HFF-Myc (cell line): ENCODE results near the gene URAD.
"Not testable (repeated sequence)": the region's sequence is repeated elsewhere in the genome, so short reads cannot be mapped to it uniquely, and the experiment has no call there.

Experiments used
- DNase-seq: peaks from one replicate; pipeline ENCODE4 v3.0.0-alpha.2; 2011; ENCODE audit warnings: low read depth; ENCODE audit errors: extremely low read depth
- H3K4me3 ChIP-seq: replicated peaks from 2 replicates; pipeline ENCODE4 v1.5.1; 2011; ENCODE audit warnings: low read depth, mild to moderate bottlenecking, control low read depth, low read length
- TF ChIP-seq, protein P1 (sequence below): IDR thresholded peaks from 2 replicates; pipeline ENCODE4 v1.5.1; 2012; ENCODE audit warnings: mild to moderate bottlenecking, low read depth, low read length, control low read depth; ENCODE audit errors: missing control alignments

URAD gene, protein sequence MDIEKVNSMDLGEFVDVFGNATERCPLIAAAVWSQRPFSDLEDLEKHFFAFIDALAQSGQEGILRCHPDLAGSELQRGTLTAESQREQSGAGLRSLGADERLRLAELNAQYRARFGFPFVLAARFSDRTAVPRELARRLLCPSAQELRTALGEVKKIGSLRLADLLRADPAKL

DNA sequence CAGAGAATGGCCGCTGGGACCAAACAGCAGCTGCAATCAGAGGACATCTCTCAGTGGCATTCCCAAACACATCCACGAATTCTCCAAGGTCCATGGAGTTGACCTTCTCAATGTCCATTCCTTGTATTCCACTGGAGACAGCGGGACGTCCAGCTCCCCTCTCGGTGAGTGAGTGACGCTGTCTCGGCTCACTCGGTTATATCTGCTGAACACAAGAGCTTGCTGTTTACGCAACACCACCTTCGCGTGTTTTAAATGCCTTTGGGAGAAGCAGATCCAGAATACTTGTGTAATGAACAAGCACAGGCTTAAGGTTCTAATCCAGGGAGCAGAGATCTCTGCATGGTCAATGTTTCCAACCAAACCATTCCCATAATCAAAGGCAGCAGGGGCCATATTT is at the start of gene URAD:
Gene URAD, minus strand, starts transcription at position 174 of the 400 bp plus-strand sequence. Its CDS starts 56 bp downstream, at position 118.
- TF ChIP-seq, protein P1, sequence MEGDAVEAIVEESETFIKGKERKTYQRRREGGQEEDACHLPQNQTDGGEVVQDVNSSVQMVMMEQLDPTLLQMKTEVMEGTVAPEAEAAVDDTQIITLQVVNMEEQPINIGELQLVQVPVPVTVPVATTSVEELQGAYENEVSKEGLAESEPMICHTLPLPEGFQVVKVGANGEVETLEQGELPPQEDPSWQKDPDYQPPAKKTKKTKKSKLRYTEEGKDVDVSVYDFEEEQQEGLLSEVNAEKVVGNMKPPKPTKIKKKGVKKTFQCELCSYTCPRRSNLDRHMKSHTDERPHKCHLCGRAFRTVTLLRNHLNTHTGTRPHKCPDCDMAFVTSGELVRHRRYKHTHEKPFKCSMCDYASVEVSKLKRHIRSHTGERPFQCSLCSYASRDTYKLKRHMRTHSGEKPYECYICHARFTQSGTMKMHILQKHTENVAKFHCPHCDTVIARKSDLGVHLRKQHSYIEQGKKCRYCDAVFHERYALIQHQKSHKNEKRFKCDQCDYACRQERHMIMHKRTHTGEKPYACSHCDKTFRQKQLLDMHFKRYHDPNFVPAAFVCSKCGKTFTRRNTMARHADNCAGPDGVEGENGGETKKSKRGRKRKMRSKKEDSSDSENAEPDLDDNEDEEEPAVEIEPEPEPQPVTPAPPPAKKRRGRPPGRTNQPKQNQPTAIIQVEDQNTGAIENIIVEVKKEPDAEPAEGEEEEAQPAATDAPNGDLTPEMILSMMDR: no peak
- DNase-seq: no peak
- no peak within 1 kb of the TSS for H3K4me3 ChIP-seq

DNA sequence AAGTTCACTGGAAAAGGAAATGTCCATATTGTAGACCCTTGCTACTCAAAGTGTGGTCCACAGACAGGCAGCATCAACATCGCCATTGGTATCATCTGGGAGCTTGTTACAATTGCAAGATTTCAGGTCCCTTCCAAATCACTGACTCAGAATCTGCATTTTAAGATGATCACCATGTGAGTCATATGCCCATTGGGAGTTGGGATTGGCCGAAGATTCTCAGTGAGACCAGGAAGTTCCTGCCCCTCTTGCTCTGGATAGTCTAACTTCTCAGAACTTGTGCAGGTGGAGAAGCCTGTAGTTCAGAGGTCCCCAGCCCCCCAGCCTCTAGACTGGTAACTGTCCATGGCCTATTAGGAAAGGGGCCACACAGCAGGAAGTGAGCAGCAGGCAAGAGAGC is 48.9 kb upstream of the URAD start:
- no peak for DNase-seq
- H3K4me3 ChIP-seq: no peak overlapping the region
- TF ChIP-seq, protein P1: no peak

DNA sequence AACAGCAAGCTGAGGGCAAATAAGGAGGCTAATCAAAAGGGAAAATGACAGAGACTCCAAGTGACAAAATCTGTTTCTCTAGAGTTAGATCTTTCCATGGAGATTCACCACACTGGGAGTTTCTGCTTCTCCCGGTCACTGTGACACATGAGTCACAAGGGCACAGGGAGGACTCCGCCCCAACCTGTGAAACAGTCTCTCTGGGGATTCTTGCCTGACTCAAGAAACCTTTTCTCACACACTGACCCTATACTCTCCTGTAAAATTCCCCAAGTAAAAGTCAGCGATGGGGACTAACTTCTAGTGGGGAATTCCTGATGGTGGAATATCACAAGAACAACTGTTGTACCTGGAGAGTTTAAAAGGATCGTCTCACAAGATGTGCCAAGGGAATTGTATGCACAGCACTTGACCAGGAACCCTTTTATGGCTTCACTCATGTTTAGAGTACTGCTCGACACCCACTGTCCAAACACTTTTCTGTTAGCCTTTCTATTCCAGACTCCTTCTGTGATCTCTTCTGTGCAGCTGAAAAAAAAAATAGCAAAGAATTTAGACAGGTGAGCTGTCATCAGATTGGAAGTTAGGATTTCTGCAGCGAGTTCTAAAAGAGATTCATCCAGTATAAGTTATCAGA is 46.8 kb upstream of the URAD start:
- TF ChIP-seq, protein P1: no peak
- no peak for DNase-seq
- no peak overlapping the region for H3K4me3 ChIP-seq

DNA sequence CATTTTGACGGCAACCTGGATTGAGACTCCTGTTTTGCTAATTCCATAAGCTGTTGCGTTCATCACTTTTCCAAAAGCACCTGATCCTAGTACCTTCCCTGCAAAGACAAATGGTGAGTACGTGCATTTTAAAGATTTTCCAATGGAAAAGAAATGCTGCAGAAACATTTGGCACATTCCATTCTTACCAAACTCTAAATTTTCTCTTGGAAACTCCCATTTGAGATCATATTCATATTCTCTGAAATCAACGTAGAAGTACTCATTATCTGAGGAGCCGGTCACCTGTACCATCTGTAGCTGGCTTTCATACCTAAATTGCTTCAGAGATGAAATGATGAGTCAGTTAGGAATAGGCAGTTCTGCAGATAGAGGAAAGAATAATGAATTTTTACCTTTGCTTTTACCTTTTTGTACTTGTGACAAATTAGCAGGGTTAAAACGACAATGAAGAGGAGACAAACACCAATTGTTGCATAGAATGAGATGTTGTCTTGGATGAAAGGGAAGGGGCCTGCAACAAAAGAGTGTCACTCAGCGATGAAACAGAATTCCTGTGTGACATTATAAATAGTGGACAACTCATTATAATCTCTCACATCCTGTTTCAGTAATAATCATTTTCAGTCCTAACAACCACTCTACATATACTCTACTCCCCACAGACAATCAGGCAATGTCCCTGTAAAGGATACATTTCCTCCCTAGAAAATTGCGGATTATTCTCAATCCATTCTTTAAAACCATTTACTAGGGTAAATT is 45.6 kb upstream of the URAD start:
- no peak for DNase-seq
- H3K4me3 ChIP-seq: no peak overlapping the region
- TF ChIP-seq, protein P1: no peak

DNA sequence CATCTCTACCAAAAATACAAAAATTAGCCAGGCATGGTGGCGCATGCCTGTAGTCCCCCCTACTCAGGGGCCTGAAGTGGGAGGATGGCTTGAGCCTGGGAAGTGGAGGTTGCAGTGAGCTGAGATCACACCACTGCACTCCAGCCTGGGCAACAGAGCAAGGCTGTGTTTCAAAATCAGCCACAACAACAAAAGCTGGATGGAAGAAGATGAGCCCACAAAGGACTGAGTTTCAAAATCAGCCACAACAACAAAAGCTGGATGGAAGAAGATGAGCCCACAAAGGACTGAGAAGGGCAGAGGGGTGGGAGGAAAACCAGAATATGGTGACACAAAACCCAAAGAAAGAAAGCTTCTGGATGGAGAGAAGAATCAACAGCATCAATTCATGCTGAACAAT is 43.9 kb upstream of the URAD start:
- not testable (repeated sequence) for DNase-seq, H3K4me3 ChIP-seq

DNA sequence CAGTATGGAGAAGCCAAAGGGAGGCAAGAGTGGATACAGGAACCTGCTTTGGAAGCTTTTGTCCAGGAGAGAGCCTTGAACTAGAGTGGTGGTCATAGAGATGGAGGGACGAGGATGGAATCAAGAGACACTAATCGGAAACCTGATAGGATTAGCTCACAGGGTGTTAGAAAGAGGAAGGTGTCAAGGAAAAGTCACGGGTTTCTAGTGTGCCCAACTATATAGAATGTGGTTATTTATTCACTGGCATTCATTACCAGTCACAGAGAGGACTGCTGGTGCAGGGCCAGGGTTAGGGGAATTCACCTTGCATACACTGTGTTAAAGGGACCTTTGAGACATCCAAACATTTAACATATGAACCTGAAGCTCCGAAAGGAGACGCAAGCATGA is 43.4 kb upstream of the URAD start:
- no peak for DNase-seq
- TF ChIP-seq, protein P1: no peak
- no peak overlapping the region for H3K4me3 ChIP-seq

DNA sequence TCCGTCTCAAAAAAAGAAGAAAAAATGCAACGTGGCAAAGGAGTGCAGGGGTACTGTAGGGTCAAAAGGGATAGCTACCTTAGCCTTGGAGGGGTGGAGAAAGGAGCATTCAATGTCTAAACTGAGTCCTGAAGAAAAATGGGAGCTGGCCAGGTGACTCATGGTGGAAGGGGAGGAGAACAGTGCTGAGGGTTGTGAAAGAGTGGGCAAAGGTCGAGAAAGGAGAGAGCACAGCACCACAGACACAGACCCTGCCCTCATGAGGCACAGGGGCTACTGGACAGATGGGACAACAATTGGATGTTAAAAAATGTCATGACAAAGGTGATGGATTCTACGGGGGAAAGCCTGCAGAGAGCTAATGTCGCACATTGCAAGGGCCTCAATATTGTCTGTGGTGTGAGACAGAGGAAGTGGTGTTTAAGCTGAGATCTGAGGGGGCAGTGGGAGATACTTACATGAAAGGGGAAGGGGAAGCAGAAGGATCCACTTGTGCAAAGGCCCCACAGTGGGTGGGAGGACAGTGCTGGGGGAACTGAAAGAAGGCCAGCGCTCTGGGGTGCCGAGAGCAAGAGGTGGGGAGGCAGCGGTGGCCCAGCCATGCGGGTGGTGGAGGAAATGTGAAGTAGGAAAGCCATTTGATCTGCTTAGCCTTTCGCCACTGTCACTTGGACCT is 42.9 kb upstream of the URAD start:
- DNase-seq: no peak
- TF ChIP-seq, protein P1: no peak
- no peak overlapping the region for H3K4me3 ChIP-seq
